Mesendoderm (in vitro differentiated cells): ENCODE data around the gene CELF5.
A peak's percentile ranks its signal among the peaks of the same experiment; 100 is the strongest.
"Not testable (repeated sequence)": the region's sequence is repeated elsewhere in the genome, so short reads cannot be mapped to it uniquely, and the experiment has no call there.

ENCODE experiments used
- DNase-seq: peaks from one replicate; pipeline ENCODE4 v3.0.0; 2013
- H2AK5ac ChIP-seq: 2 replicates; pipeline ENCODE4 v1.6.1; 2013; ENCODE audit warnings: low read length, inconsistent platforms
- H2BK120ac ChIP-seq: 2 replicates; pipeline ENCODE4 v1.6.1; 2013; ENCODE audit warnings: low read depth, mild to moderate bottlenecking, low read length, moderate library complexity, mixed read lengths
- H2BK15ac ChIP-seq: replicated peaks from 2 replicates; pipeline ENCODE4 v1.6.1; 2013; ENCODE audit warnings: low read depth, mild to moderate bottlenecking, moderate library complexity
- H2BK5ac ChIP-seq: 2 replicates; pipeline ENCODE4 v1.6.1; 2013; ENCODE audit warnings: low read length, inconsistent platforms
- H3K18ac ChIP-seq: 2 replicates; pipeline ENCODE4 v1.6.1; 2013; ENCODE audit warnings: mild to moderate bottlenecking, low read length, mixed read lengths
- H3K23ac ChIP-seq: one replicate; pipeline ENCODE4 v1.6.1; 2013; ENCODE audit warnings: low read length
- H3K27ac ChIP-seq: 2 replicates; pipeline ENCODE4 v1.5.1; 2013; ENCODE audit warnings: low read depth, mild to moderate bottlenecking, inconsistent platforms, low read length, moderate library complexity
- H3K27me3 ChIP-seq: 2 replicates; pipeline ENCODE4 v1.6.1; 2013; ENCODE audit warnings: low read length, control low read depth, mild to moderate bottlenecking, inconsistent platforms; ENCODE audit not compliant: insufficient read depth, poor library complexity
- H3K36me3 ChIP-seq: 2 replicates; pipeline ENCODE4 v1.6.1; 2013; ENCODE audit warnings: low read length, inconsistent platforms; ENCODE audit not compliant: control insufficient read depth, insufficient read depth
- H3K4ac ChIP-seq: one replicate; pipeline ENCODE4 v1.6.1; 2013; ENCODE audit warnings: low read depth, mild to moderate bottlenecking, low read length, moderate library complexity
- H3K4me1 ChIP-seq: 2 replicates; pipeline ENCODE4 v1.6.1; 2013; ENCODE audit warnings: low read depth, low read length, inconsistent platforms; ENCODE audit not compliant: control insufficient read depth
- H3K4me2 ChIP-seq: 2 replicates; pipeline ENCODE4 v1.6.1; 2013; ENCODE audit warnings: low read length
- H3K4me3 ChIP-seq: 2 replicates; pipeline ENCODE4 v1.5.1; 2013; ENCODE audit warnings: mild to moderate bottlenecking, low read length
- H3K56ac ChIP-seq: one replicate; pipeline ENCODE4 v1.6.1; 2013; ENCODE audit warnings: low read length
- H3K79me1 ChIP-seq: 2 replicates; pipeline ENCODE4 v1.6.1; 2013; ENCODE audit warnings: low read length, inconsistent platforms
- H3K79me2 ChIP-seq: 2 replicates; pipeline ENCODE4 v1.6.1; 2013; ENCODE audit warnings: mild to moderate bottlenecking, low read length; ENCODE audit not compliant: control insufficient read depth, insufficient read depth
- H3K9ac ChIP-seq: 2 replicates; pipeline ENCODE4 v1.6.1; 2013; ENCODE audit warnings: low read length, inconsistent platforms
- H4K5ac ChIP-seq: one replicate; pipeline ENCODE4 v1.6.1; 2013; ENCODE audit warnings: low read length
- H4K8ac ChIP-seq: one replicate; pipeline ENCODE4 v1.6.1; 2013; ENCODE audit warnings: low read depth, mild to moderate bottlenecking, control low read depth, low read length, moderate library complexity
- WGBS: extraction: QIAGEN DNeasy Blood & Tissue Kit; methylation state at CpG from one replicate; pipeline ENCODE4 v1.1.7; 2013; ENCODE audit warnings: low lambda C conversion rate, missing lambda C conversion rate; ENCODE audit not compliant: insufficient coverage; ENCODE audit errors: extremely low coverage; 5-methylcytosine and 5-hydroxymethylcytosine counted together

Gene CELF5

DNA sequence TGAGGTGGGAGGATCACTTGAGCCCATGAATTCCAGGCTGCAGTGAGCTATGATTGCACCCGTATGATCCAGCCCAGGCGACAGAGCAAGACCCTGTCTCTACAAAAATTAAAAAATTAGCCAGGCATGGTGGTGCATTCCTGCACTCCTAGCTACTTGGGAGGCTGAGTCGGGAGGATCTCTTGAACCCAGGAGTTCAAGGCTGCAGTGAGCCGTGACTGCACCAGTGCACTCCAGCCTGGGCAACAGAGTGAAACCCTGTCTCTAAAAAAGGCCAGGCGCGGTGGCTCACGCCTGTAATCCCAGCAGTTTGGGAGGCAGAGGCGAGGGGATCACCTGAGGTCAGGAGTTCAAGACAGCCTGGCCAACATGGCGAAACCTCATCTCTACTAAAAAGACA lies 118.5 kb downstream of the CELF5 start:
- H4K8ac ChIP-seq, H3K27ac ChIP-seq, H3K79me2 ChIP-seq, H2BK15ac ChIP-seq, H3K9ac ChIP-seq, H3K4me1 ChIP-seq, DNase-seq, H3K79me1 ChIP-seq, H2BK5ac ChIP-seq, H3K4me3 ChIP-seq, H3K56ac ChIP-seq, H3K4ac ChIP-seq, H3K36me3 ChIP-seq, H3K18ac ChIP-seq, H2AK5ac ChIP-seq, H3K27me3 ChIP-seq, H2BK120ac ChIP-seq, H3K23ac ChIP-seq, H3K4me2 ChIP-seq, H4K5ac ChIP-seq: not testable (repeated sequence)
- WGBS = no CpG with 5 or more reads among the region's 9 CpGs

DNA sequence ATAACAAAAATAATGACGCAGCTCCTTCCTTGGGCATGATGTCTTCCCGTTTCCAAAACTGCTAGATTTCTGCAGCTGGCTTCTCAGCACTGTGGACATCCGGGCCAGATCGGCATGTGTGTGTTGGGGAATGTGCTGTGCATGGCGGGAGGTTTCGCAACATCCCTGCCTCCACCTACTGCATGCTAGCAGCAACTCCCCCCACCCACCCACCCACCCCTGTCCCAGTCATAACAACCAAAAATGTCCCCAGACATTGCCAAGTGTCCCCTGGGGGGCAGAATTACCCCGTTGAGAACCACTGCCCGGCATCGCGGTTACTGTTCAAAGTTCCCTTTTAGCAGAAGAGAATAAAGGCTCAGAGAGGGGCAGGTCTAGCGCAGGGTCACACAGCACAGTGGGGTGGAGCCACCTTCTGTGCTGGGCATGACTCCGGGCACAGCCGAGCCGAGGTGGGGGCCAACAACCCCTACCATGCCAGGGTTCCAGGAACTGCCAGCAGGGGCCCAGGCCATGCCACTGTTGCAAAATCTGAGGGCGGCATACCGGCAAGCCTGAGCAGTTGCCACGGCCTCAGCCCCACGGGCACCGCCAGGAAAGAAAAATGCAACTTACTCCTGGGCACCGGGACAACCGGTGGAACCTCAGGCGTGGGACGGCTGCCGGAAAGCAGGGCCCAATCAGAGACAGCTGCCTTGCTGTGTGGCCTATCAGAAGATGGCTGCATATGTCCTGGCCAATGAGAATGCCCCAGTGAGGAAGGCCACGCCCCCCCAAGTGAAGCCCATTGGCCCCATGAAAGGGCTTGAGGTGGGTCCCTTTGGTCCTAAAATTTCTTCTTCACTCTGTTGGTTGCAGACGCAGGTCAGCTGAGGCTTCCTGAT lies 119.4 kb downstream of the CELF5 start:
- Histone ChIP-seq H3K4ac (no peak overlapping the region), H2BK5ac (no peak overlapping the region), H3K4me1 (no peaks in the 10 kb centered on the region), H2BK120ac (no peak overlapping the region), H2AK5ac (no peak overlapping the region), H2BK15ac (no peak overlapping the region), H3K23ac (no peak overlapping the region), H3K9ac (no peak overlapping the region), H3K36me3 (no peaks in the 10 kb centered on the region), H3K4me2 (no peak overlapping the region), H3K79me1 (no peaks in the 10 kb centered on the region), H3K56ac (no peak overlapping the region), H4K8ac (no peak overlapping the region), H3K27ac (no peak overlapping the region), H3K79me2 (no peaks in the 10 kb centered on the region), H3K27me3 (no peaks in the 10 kb centered on the region), H3K4me3 (no peak overlapping the region), H4K5ac (no peak overlapping the region), H3K18ac (no peak overlapping the region)
- WGBS = no CpG with 5 or more reads among the region's 26 CpGs
- DNase-seq = peak; percentile 55

DNA sequence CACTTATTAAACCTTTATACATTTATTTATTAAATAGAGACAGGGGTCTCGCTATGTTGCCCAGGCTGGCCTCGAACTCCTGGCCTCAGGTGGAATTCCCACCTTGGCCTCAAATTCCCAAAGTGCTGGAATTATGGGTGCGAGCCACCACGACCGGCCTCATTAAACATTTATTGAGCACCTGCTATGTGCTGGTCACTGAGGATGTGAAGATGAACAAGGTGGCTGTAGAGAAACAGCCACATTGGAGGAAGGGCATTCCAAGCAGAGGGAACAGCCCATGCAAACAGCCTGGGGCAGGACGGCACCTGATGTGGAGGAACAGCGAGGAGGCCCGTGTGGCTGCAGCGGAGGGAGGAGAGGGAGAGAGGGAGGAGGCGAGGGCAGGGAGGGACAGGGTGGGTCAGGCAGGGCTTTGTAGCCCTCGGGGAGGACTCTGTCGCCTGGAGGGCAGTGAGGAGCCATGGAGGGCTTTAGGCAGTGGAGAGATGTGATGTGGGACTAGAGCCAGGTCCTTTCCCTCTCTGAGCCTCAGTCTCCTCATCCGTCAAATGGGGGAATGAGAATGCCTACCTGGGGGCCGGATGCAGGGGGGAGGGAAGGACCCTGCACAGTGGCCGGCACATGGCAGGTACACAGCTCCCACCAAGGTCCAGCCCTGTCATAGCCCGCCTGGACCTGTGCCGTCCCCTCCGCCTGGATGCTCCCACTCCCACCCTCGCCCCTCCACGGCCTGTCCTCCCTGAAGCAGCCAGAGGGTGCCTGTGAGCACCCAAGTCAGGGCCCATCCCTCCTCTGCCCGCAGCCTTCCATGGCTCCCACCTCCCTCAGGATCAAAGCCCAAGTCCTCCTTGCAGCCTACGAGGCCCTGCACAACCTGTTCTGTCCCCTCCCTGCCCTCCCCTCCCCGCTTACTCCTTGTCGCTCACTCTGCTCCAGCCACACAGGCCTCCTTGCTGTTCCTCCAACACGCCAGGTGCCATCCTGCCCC lies 120.4 kb downstream of the CELF5 start:
- H3K18ac ChIP-seq = no peak overlapping the region
- no peaks in the 10 kb centered on the region for H3K79me2 ChIP-seq
- DNase-seq = no peak

DNA sequence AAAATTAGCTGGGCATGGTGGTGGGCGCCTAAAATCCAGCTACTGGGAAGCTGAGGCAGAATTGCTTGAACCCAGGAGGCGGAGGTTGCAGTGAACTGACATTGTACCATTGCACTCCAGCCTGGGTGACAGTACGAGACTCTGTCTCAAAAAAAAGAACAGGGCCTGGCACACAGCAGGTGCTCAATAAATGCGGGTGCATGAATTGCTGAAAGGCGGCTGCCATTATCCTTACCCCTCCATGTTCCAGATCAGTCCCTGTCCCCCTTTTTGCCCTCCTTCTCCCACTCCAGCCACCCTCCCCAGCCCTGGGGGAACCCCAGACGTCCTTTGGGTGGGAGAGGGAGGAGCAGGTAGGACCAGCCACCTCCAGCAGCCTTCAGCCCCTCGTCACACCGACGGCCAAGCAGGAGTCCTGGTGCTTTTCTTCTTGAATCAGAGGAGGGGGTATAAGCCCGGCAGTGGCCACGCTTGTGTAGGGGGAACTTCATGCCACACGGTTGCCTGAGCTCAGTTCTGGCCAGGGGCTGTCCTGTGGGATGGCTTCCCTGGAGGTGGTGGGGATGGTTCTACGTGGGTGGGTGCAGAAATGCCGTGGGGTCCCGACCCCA lies 121.5 kb downstream of the CELF5 start:
- Histone ChIP-seq H3K56ac (no peak overlapping the region), H2BK5ac (no peak overlapping the region), H4K5ac (no peak overlapping the region), H3K18ac (no peak overlapping the region), H3K23ac (no peak overlapping the region), H3K4ac (no peak overlapping the region), H2BK120ac (no peak overlapping the region), H3K79me1 (no peaks in the 10 kb centered on the region), H4K8ac (no peak overlapping the region), H3K4me3 (no peak overlapping the region), H3K27ac (no peak overlapping the region), H3K9ac (no peak overlapping the region), H2BK15ac (no peak overlapping the region), H3K4me1 (no peaks in the 10 kb centered on the region), H3K4me2 (no peak overlapping the region), H3K79me2 (no peaks in the 10 kb centered on the region), H3K36me3 (no peaks in the 10 kb centered on the region), H2AK5ac (no peak overlapping the region), H3K27me3 (no peaks in the 10 kb centered on the region)
- no CpG with 5 or more reads among the region's 15 CpGs for WGBS
- no peak for DNase-seq

More for the DNA sequence above, 120.4 kb downstream of the CELF5 start:
- no peak overlapping the region for H3K4me2 ChIP-seq
- no peaks in the 10 kb centered on the region for H3K79me1 ChIP-seq
- no peak overlapping the region for H3K23ac ChIP-seq
- H2AK5ac ChIP-seq = no peak overlapping the region
- no peaks in the 10 kb centered on the region for H3K36me3 ChIP-seq
- H3K27me3 ChIP-seq = no peaks in the 10 kb centered on the region
- H4K5ac ChIP-seq = no peak overlapping the region
- H3K56ac ChIP-seq = no peak overlapping the region
- no peak overlapping the region for H3K4ac ChIP-seq
- no peak overlapping the region for H3K27ac ChIP-seq
- no peak overlapping the region for H3K4me3 ChIP-seq
- H3K9ac ChIP-seq = no peak overlapping the region
- H2BK5ac ChIP-seq = no peak overlapping the region
- no peaks in the 10 kb centered on the region for H3K4me1 ChIP-seq
- no CpG with 5 or more reads among the region's 25 CpGs for WGBS
- H2BK15ac ChIP-seq = no peak overlapping the region
- H2BK120ac ChIP-seq = no peak overlapping the region
- no peak overlapping the region for H4K8ac ChIP-seq
